ENCODE data around the gene HCN2. TPM values are rescaled to one million over a fixed set of nuclear protein-coding genes. Genes with fewer than 3 reads are reported as not detected.

Gene HCN2
- total and polyA plus RNA-seq, 9 of the 15 experiments (the other 6 are each of a cell fraction or from before 2014, with no cell fraction given), result 0.29 to 4.2 (median 0.82) TPM; not detected in 2

DNA sequence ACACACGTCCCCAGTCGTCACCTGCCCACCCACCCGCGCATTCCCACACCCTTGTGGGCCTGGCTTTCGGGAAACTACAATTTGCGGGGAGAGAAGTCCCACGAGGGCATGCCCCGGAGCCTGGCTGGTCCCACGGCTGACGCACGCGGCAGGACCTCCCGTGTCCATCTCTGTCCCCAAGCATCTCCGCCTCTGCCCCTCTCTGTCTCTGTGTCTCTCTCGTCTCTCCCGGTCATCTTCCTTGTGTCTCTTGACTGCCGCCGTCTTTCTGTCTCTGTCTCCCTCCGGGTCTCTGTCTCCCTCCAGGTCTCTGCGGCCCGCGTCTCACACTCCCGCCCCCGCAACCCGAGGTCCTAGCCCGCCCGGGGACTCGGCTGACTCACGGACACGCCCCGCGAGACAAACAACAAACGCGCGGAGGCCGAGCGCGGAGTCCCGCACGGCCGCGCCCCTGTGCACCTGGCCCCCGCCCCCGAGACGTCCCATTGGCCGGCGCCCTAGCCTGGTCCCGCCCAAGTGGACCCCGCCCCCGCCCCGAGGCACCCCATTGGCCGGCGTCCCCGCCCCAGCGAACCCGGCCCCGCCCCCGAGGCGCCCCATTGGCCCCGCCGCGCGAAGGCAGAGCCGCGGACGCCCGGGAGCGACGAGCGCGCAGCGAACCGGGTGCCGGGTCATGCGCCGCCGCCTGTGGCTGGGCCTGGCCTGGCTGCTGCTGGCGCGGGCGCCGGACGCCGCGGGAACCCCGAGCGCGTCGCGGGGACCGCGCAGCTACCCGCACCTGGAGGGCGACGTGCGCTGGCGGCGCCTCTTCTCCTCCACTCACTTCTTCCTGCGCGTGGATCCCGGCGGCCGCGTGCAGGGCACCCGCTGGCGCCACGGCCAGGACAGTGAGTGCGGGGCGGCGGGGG lies 49.8 kb downstream of the HCN2 start, which contains the start of gene FGF22 (continued):
- TF ChIP-seq ZFP1 (CRISPR knock-in tag; IDR thresholded peaks at IDR 0.05), result no peak
- TF ChIP-seq, protein P1, sequence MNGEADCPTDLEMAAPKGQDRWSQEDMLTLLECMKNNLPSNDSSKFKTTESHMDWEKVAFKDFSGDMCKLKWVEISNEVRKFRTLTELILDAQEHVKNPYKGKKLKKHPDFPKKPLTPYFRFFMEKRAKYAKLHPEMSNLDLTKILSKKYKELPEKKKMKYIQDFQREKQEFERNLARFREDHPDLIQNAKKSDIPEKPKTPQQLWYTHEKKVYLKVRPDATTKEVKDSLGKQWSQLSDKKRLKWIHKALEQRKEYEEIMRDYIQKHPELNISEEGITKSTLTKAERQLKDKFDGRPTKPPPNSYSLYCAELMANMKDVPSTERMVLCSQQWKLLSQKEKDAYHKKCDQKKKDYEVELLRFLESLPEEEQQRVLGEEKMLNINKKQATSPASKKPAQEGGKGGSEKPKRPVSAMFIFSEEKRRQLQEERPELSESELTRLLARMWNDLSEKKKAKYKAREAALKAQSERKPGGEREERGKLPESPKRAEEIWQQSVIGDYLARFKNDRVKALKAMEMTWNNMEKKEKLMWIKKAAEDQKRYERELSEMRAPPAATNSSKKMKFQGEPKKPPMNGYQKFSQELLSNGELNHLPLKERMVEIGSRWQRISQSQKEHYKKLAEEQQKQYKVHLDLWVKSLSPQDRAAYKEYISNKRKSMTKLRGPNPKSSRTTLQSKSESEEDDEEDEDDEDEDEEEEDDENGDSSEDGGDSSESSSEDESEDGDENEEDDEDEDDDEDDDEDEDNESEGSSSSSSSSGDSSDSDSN (IDR thresholded peaks at IDR 0.05; ENCODE audit: borderline replicate concordance in 1 of 2, low read depth in 2 of 2, low read length in 2 of 2), result no peak
- 0 out of 2 replicates have a peak, but pooled peaks have one; percentile 22 for TF ChIP-seq LEF1 (IDR thresholded peaks at IDR 0.05)
- TF ChIP-seq SIRT6 (IDR thresholded peaks at IDR 0.05; ENCODE audit: low read depth, low read length), result no peak
- TF ChIP-seq SUPT5H (IDR thresholded peaks at IDR 0.05), result peak; percentile 51; the same call in 1 of the 2 replicates
- TF ChIP-seq, protein P2, sequence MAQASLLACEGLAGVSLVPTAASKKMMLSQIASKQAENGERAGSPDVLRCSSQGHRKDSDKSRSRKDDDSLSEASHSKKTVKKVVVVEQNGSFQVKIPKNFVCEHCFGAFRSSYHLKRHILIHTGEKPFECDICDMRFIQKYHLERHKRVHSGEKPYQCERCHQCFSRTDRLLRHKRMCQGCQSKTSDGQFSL (CRISPR knock-in tag; IDR thresholded peaks at IDR 0.05), result no peak
- TF ChIP-seq, protein P2 (tag; IDR thresholded peaks at IDR 0.05), result no peak
- TF ChIP-seq HDAC3 (IDR thresholded peaks at IDR 0.05; ENCODE audit: borderline replicate concordance, partially characterized antibody), result no peak
- no peak for TF ChIP-seq ZNF197 (CRISPR knock-in tag; IDR thresholded peaks at IDR 0.05; ENCODE audit: low read depth)
- TF ChIP-seq, protein P3, sequence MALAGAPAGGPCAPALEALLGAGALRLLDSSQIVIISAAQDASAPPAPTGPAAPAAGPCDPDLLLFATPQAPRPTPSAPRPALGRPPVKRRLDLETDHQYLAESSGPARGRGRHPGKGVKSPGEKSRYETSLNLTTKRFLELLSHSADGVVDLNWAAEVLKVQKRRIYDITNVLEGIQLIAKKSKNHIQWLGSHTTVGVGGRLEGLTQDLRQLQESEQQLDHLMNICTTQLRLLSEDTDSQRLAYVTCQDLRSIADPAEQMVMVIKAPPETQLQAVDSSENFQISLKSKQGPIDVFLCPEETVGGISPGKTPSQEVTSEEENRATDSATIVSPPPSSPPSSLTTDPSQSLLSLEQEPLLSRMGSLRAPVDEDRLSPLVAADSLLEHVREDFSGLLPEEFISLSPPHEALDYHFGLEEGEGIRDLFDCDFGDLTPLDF (CRISPR knock-in tag; IDR thresholded peaks at IDR 0.05), result no peak
- TF ChIP-seq, protein P4, sequence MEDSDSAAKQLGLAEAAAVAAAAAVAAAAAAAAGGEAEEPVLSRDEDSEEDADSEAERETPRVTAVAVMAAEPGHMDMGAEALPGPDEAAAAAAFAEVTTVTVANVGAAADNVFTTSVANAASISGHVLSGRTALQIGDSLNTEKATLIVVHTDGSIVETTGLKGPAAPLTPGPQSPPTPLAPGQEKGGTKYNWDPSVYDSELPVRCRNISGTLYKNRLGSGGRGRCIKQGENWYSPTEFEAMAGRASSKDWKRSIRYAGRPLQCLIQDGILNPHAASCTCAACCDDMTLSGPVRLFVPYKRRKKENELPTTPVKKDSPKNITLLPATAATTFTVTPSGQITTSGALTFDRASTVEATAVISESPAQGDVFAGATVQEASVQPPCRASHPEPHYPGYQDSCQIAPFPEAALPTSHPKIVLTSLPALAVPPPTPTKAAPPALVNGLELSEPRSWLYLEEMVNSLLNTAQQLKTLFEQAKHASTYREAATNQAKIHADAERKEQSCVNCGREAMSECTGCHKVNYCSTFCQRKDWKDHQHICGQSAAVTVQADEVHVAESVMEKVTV (CRISPR knock-in tag; IDR thresholded peaks at IDR 0.05), result no peak
- no peak for TF ChIP-seq MEF2D (tag; conservative IDR thresholded peaks at IDR 0.05; ENCODE audit: low read depth)
- TF ChIP-seq, protein P5, sequence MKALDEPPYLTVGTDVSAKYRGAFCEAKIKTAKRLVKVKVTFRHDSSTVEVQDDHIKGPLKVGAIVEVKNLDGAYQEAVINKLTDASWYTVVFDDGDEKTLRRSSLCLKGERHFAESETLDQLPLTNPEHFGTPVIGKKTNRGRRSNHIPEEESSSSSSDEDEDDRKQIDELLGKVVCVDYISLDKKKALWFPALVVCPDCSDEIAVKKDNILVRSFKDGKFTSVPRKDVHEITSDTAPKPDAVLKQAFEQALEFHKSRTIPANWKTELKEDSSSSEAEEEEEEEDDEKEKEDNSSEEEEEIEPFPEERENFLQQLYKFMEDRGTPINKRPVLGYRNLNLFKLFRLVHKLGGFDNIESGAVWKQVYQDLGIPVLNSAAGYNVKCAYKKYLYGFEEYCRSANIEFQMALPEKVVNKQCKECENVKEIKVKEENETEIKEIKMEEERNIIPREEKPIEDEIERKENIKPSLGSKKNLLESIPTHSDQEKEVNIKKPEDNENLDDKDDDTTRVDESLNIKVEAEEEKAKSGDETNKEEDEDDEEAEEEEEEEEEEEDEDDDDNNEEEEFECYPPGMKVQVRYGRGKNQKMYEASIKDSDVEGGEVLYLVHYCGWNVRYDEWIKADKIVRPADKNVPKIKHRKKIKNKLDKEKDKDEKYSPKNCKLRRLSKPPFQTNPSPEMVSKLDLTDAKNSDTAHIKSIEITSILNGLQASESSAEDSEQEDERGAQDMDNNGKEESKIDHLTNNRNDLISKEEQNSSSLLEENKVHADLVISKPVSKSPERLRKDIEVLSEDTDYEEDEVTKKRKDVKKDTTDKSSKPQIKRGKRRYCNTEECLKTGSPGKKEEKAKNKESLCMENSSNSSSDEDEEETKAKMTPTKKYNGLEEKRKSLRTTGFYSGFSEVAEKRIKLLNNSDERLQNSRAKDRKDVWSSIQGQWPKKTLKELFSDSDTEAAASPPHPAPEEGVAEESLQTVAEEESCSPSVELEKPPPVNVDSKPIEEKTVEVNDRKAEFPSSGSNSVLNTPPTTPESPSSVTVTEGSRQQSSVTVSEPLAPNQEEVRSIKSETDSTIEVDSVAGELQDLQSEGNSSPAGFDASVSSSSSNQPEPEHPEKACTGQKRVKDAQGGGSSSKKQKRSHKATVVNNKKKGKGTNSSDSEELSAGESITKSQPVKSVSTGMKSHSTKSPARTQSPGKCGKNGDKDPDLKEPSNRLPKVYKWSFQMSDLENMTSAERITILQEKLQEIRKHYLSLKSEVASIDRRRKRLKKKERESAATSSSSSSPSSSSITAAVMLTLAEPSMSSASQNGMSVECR (CRISPR knock-in tag; IDR thresholded peaks at IDR 0.05), result peak; percentile 43; the same call in 1 of the 2 replicates
